ENCODE measurements around the gene KCTD13.

DNA sequence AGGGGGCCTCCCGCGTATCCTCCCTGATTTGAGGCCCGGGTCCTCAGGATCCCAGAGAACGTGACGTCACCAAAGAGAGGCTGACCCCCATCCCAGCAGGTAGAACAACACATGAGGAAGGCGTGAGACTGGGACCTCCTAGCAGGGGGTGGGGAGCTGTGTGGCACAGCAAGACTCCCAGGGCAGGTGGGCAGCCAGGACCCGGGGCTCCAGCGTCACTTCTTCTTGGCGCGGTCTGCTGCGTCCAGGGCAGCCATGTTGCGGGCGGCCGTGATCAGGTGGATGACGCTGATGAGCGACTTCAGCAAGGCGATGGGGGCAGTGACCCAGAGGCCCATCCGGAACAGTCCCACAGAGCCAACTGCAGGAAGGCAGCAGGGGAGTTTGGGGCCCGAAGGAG, 67.1 kb downstream of the KCTD13 start:
- TF ChIP-seq CBX5 (IDR thresholded peaks at IDR 0.05; ENCODE audit: low read depth, low read length) (no peak), SP1 (IDR thresholded peaks at IDR 0.05; ENCODE audit: low read depth, low read length) (no peak), CHD1 (IDR thresholded peaks at IDR 0.05; ENCODE audit: low read depth, low read length) (no peak), EZH2 (IDR thresholded peaks at IDR 0.05; ENCODE audit: low read depth, low read length, severe bottlenecking) (no peak), CTCF (IDR thresholded peaks at IDR 0.05; ENCODE audit: control extremely low read depth in 1 of 3, insufficient read depth in 1 of 3, low read depth in 1 of 3, low read length in 3 of 3) (no peak)

Data from H1 (cell line).